SH-SY5Y (cell line): ENCODE results near the gene FUT9.

Experiments used
- GATA2 ChIP-seq: IDR thresholded peaks from 2 replicates; pipeline ENCODE4 v1.6.1; 2011; ENCODE audit warnings: mild to moderate bottlenecking, low read depth, low read length
- GATA3 ChIP-seq: IDR thresholded peaks from 2 replicates; pipeline ENCODE4 v1.6.1; 2011; ENCODE audit warnings: low read depth, mild to moderate bottlenecking, low read length, moderate library complexity

DNA sequence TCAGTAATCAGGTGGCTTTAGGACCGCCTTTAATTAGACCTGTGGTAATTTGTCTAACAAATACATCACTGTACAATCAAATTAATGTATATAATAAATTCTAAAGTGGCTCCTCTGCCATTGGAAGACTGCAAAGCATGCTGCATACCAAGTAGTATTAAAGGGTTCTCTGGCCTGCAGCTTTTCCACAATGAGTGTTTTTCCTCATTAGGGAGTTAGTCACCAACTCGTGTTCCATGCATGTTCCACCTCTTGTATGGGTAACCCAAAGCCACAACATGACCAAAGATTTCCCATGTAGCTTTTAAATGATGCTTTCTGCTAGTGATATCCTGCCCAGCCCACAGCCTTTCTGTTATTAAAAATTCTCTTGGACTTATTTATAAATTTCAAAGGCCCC is 218.7 kb downstream of the FUT9 start:
- TF ChIP-seq GATA3, result no peak
- no peak for TF ChIP-seq GATA2
